ENCODE results near the gene PACSIN2.
"Not testable (repeated sequence)": the region's sequence is repeated elsewhere in the genome, so short reads cannot be mapped to it uniquely, and the experiment has no call there.

Gene PACSIN2

DNA sequence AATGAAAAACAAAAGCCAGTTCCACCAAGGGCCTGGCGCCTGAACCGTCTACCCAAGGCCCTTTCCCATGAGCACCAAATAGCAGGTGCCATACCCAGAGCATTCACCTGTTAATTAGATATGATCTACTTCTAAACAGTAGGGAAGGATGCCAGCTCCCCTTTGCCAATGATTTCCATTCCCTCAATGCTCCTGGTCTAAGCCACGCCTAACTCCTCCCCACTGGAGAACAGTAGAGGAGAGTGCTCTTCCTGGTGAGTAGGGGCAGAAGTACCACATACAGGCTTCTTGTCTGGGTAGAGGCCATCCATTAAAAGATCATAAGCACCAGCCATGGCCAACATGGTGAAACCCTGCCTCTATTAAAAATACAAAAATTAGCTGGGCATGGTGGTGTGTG lies 40.7 kb downstream of the PACSIN2 start:
- Histone ChIP-seq H3K27ac (ENCODE audit: low read depth, low read length) (no peak overlapping the region), H3K4me1 (ENCODE audit: control insufficient read depth, low read length) (peaks cover 15% of the 10 kb centered on the region), H4K20me1 (ENCODE audit: control insufficient read depth, insufficient read depth, low read depth, low read length) (peaks cover 23% of the 10 kb centered on the region), H3K27me3 (ENCODE audit: control insufficient read depth, low read length) (no peaks in the 10 kb centered on the region), H3F3A (ENCODE audit: control insufficient read depth, insufficient read depth) (no peaks in the 10 kb centered on the region), H3K79me2 (ENCODE audit: control insufficient read depth, low read length) (peaks cover 81% of the 10 kb centered on the region), H3K4me2 (ENCODE audit: low read length) (no peak overlapping the region), H3K9me2 (replicated peaks; ENCODE audit: control insufficient read depth, low read length) (no peaks in the 10 kb centered on the region), H3K9me3 (ENCODE audit: control insufficient read depth, insufficient read depth, low read length) (no peaks in the 10 kb centered on the region), H3K36me3 (ENCODE audit: control insufficient read depth, low read length) (no peaks in the 10 kb centered on the region), H3K4me3 (ENCODE audit: low read length) (no peak overlapping the region)
- no peak for TF ChIP-seq EZH2phosphoT487 (IDR thresholded peaks at IDR 0.05; ENCODE audit: borderline replicate concordance, low read length)
- TF ChIP-seq, protein P1, sequence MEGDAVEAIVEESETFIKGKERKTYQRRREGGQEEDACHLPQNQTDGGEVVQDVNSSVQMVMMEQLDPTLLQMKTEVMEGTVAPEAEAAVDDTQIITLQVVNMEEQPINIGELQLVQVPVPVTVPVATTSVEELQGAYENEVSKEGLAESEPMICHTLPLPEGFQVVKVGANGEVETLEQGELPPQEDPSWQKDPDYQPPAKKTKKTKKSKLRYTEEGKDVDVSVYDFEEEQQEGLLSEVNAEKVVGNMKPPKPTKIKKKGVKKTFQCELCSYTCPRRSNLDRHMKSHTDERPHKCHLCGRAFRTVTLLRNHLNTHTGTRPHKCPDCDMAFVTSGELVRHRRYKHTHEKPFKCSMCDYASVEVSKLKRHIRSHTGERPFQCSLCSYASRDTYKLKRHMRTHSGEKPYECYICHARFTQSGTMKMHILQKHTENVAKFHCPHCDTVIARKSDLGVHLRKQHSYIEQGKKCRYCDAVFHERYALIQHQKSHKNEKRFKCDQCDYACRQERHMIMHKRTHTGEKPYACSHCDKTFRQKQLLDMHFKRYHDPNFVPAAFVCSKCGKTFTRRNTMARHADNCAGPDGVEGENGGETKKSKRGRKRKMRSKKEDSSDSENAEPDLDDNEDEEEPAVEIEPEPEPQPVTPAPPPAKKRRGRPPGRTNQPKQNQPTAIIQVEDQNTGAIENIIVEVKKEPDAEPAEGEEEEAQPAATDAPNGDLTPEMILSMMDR (IDR thresholded peaks at IDR 0.05; ENCODE audit: low read depth, low read length, poor library complexity, severe bottlenecking): no peak

DNA sequence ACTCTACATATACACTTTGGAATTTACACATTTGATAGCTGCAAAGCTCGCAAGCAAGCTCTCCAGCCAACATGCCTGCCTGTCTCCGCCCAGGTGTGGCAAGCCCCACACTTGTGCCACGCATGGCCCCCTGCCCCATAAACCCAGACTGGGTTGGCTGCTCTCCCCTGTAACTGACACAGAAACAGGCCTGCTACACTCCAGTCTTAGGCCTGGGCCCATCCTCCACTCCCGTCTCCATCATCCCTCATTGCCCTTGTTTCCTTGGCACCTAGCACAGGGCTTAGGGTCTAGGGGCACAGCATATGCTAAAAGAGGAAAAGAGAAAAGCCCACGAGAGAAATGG lies 41.4 kb downstream of the PACSIN2 start:
- peaks cover 15% of the 10 kb centered on the region for H3K4me1 ChIP-seq (ENCODE audit: control insufficient read depth, low read length)
- H3F3A ChIP-seq (ENCODE audit: control insufficient read depth, insufficient read depth): no peaks in the 10 kb centered on the region
- H3K9me2 ChIP-seq (replicated peaks; ENCODE audit: control insufficient read depth, low read length): no peaks in the 10 kb centered on the region
- H3K27me3 ChIP-seq (ENCODE audit: control insufficient read depth, low read length): no peaks in the 10 kb centered on the region
- peaks cover 23% of the 10 kb centered on the region for H4K20me1 ChIP-seq (ENCODE audit: control insufficient read depth, insufficient read depth, low read depth, low read length)
- no peaks in the 10 kb centered on the region for H3K9me3 ChIP-seq (ENCODE audit: control insufficient read depth, insufficient read depth, low read length)
- TF ChIP-seq, protein P1 (IDR thresholded peaks at IDR 0.05; ENCODE audit: low read depth, low read length, poor library complexity, severe bottlenecking): no peak
- no peak for TF ChIP-seq EZH2phosphoT487 (IDR thresholded peaks at IDR 0.05; ENCODE audit: borderline replicate concordance, low read length)
- no peaks in the 10 kb centered on the region for H3K36me3 ChIP-seq (ENCODE audit: control insufficient read depth, low read length)
- no peak overlapping the region for H3K4me3 ChIP-seq (ENCODE audit: low read length)
- H3K27ac ChIP-seq (ENCODE audit: low read depth, low read length): no peak overlapping the region
- H3K79me2 ChIP-seq (ENCODE audit: control insufficient read depth, low read length): peaks cover 79% of the 10 kb centered on the region
- H3K4me2 ChIP-seq (ENCODE audit: low read length): no peak overlapping the region

DNA sequence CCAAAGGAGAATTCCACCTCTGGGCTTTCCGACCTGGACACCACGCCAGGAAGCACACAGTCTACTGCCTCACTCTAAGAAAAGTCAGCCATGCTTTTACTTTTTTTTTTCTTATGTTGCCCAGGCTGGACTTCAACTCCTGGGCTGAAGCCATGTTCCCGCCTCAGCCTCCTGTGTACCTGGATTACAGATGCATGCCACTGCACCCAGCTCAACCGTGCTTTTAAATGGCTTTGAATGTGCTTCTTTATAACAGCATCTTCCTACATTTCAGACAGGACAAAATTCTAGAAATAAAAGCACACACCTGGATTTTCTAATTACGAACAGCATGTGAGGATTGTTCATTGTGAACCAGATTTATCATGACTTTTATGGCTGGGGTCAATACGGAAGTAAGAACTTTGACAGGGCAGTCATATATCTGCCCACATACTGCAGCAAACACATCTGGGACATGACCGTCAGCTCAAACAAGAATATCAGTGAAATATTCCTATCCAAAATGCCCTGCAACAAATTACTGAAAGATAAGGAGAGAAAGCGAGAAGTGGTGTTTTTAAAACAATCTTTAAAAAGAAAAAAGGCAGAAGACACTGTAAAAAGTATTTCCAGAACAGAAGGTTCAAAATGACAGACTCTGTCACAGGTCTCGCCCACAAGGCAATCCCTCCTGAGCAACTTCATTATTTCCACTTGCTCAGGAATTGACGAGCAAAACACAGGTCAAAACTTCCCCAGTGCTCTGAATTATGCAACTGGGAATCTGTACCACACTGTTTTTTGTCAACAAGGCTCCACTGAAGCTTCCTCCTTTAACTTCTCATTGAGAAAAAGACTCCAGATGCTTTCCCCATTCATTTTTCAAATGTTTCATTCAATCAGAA lies 42.1 kb downstream of the PACSIN2 start:
- Histone ChIP-seq H3K27me3 (ENCODE audit: control insufficient read depth, low read length) (no peaks in the 10 kb centered on the region), H3K27ac (ENCODE audit: low read depth, low read length) (no peak overlapping the region), H3K9me2 (replicated peaks; ENCODE audit: control insufficient read depth, low read length) (no peaks in the 10 kb centered on the region), H3K9me3 (ENCODE audit: control insufficient read depth, insufficient read depth, low read length) (no peaks in the 10 kb centered on the region), H3K36me3 (ENCODE audit: control insufficient read depth, low read length) (no peaks in the 10 kb centered on the region), H4K20me1 (ENCODE audit: control insufficient read depth, insufficient read depth, low read depth, low read length) (peaks cover 17% of the 10 kb centered on the region), H3F3A (ENCODE audit: control insufficient read depth, insufficient read depth) (no peaks in the 10 kb centered on the region), H3K4me2 (ENCODE audit: low read length) (no peak overlapping the region), H3K79me2 (ENCODE audit: control insufficient read depth, low read length) (peaks cover 79% of the 10 kb centered on the region), H3K4me1 (ENCODE audit: control insufficient read depth, low read length) (peaks cover 11% of the 10 kb centered on the region), H3K4me3 (ENCODE audit: low read length) (no peak overlapping the region)
- TF ChIP-seq EZH2phosphoT487 (IDR thresholded peaks at IDR 0.05; ENCODE audit: borderline replicate concordance, low read length): no peak
- TF ChIP-seq, protein P1 (IDR thresholded peaks at IDR 0.05; ENCODE audit: low read depth, low read length, poor library complexity, severe bottlenecking): no peak

DNA sequence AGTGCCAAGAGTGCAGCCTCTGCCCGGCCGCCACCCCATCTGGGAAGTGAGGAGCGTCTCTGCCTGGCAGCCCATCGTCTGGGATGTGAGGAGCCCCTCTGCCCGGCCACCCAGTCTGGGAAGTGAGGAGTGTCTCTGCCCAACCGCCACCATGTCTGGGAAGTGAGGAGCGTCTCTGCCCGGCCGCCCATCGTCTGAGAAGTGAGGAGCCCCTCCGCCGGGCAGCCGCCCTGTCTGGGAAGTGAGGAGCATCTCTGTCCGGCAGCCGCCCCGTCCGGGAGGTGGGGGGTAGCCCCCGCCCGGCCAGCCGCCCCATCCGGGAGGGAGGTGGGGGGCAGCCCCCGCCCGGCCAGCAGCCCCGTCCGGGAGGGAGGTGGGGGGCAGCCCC lies 43.5 kb downstream of the PACSIN2 start:
- peaks cover 15% of the 10 kb centered on the region for H4K20me1 ChIP-seq (ENCODE audit: control insufficient read depth, insufficient read depth, low read depth, low read length)
- H3K4me1 ChIP-seq (ENCODE audit: control insufficient read depth, low read length); H3K27me3 ChIP-seq (ENCODE audit: control insufficient read depth, low read length): not testable (repeated sequence)

More for the DNA sequence above, 43.5 kb downstream of the PACSIN2 start:
- not testable (repeated sequence) for H3K36me3 ChIP-seq (ENCODE audit: control insufficient read depth, low read length); H3K4me2 ChIP-seq (ENCODE audit: low read length); H3K9me3 ChIP-seq (ENCODE audit: control insufficient read depth, insufficient read depth, low read length); H3K4me3 ChIP-seq (ENCODE audit: low read length); H3F3A ChIP-seq (ENCODE audit: control insufficient read depth, insufficient read depth); H3K27ac ChIP-seq (ENCODE audit: low read depth, low read length); H3K9me2 ChIP-seq (replicated peaks; ENCODE audit: control insufficient read depth, low read length)
- H3K79me2 ChIP-seq (ENCODE audit: control insufficient read depth, low read length): peaks cover 72% of the 10 kb centered on the region

Measured in DOHH2 (cell line).